Measurements from ENCODE around the gene AP4M1. TPM values are rescaled to one million over a fixed set of nuclear protein-coding genes. Genes with fewer than 3 reads are reported as not detected.

Gene AP4M1, protein sequence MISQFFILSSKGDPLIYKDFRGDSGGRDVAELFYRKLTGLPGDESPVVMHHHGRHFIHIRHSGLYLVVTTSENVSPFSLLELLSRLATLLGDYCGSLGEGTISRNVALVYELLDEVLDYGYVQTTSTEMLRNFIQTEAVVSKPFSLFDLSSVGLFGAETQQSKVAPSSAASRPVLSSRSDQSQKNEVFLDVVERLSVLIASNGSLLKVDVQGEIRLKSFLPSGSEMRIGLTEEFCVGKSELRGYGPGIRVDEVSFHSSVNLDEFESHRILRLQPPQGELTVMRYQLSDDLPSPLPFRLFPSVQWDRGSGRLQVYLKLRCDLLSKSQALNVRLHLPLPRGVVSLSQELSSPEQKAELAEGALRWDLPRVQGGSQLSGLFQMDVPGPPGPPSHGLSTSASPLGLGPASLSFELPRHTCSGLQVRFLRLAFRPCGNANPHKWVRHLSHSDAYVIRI
- total RNA-seq = 10 to 100 TPM; 18.0 to 30.9 (median 23.9) TPM
- long read RNA-seq, donor 1, transcript AP4M1-201 (15 exons, 1,817 nt) = major isoform, 29 of 57 reads
- long read RNA-seq, donor 1, partial matches to known transcripts = 4 of 57 reads
- long read RNA-seq, donor 1, other reads (novel, unspliced or antisense) = 22 of 57 reads
- long read RNA-seq, donor 2, transcript AP4M1-201 (15 exons, 1,817 nt) = major isoform, 14 of 19 reads
- long read RNA-seq, donor 2, partial matches to known transcripts = 0 of 19 reads
- long read RNA-seq, donor 2, other reads (novel, unspliced or antisense) = 5 of 19 reads

DNA sequence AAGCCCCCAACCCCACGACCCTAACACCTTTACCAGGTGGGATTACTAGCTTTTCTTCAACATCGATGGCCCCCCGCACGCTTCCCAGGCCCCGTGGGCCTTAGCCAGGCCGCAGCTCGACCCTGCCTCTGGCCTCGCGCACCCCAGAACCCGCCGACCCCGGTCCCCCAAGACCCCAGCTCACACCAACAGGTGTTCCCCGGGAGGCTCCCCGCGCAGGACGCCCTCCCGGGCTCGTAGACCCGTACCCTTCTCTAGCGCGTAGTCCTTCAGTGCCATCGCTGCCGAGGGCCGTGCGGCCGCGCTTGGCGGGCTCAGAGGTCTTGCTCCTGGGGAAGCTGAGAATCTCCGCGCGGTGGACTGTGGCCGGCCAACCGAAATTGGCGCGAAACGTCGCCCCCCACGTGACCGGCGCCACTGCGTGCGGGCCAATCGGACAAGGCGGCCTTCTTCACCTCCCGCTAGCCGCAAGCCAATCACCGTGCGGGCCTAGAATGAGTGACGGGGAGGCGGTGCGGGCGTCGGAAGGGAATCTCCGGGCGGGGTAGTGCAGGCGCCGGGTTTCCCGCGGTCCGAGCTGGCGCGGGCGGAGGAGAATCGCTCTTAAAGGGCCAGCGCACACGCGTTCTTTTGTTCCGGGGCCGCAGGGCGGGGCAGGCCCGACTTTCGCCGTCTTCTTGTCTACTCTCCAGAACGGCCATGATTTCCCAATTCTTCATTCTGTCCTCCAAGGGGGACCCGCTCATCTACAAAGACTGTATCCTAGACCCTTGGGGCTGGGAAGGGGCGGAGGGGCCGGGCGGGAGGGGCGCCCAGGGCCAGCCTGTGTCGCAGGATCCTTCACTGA lies at the start of gene AP4M1, which contains the start of gene MCM7:
AP4M1 (plus strand) TSS at position 628 of the 847 bp plus-strand sequence; CDS start at position 700, 72 bp downstream.
MCM7 (minus strand) TSS at position 382 of the 847 bp plus-strand sequence; CDS start at position 279, 103 bp downstream.
- intact Hi-C loops (cut with DNase I, micrococcal nuclease) = no loop called here
- TF ChIP-seq, protein P1, sequence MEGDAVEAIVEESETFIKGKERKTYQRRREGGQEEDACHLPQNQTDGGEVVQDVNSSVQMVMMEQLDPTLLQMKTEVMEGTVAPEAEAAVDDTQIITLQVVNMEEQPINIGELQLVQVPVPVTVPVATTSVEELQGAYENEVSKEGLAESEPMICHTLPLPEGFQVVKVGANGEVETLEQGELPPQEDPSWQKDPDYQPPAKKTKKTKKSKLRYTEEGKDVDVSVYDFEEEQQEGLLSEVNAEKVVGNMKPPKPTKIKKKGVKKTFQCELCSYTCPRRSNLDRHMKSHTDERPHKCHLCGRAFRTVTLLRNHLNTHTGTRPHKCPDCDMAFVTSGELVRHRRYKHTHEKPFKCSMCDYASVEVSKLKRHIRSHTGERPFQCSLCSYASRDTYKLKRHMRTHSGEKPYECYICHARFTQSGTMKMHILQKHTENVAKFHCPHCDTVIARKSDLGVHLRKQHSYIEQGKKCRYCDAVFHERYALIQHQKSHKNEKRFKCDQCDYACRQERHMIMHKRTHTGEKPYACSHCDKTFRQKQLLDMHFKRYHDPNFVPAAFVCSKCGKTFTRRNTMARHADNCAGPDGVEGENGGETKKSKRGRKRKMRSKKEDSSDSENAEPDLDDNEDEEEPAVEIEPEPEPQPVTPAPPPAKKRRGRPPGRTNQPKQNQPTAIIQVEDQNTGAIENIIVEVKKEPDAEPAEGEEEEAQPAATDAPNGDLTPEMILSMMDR (IDR thresholded peaks at IDR 0.05) = no peak
- peaks cover 5% of the 10 kb centered on the region for H3K36me3 ChIP-seq (ENCODE audit: low read depth)

DNA sequence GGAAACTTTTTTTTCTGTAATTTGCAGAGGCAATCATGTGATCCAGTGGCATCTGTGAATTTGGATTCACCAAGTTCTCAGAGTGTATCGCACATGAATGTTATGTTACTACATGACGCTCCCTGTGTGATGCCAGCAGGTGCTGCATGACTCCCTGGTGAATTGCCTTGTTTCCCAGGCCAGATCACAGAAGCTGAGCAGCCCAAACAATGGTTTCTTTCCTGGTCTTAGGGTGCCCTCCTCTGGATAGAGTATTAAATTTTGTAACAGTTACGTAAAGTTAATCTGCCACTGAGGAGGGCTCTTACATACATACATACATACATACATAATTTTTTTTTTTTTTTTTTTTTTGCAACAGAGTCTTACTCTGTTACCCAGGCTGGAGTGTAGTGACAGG lies 48.2 kb upstream of the AP4M1 start:
- peaks cover 17% of the 10 kb centered on the region for H3K4me1 ChIP-seq (ENCODE audit: low read depth)
- H3K9me3 ChIP-seq = no peaks in the 10 kb centered on the region
- intact Hi-C loops (cut with DNase I, micrococcal nuclease) = loop anchor here (5.0 to 10.0 kb wide), 2 partner anchors 58 to 61 kb away; no protein-coding TSS in a partner anchor
- DNase-seq (peak in 1 of 3 donors; percentile 64), ATAC-seq (peak; percentile 78)
- H3K36me3 ChIP-seq (ENCODE audit: low read depth) = no peaks in the 10 kb centered on the region
- TF ChIP-seq, protein P1 (IDR thresholded peaks at IDR 0.05) = no peak
- no peak overlapping the region for H3K4me3 ChIP-seq

More for the DNA sequence above, at the start of gene AP4M1, which contains the start of gene MCM7:
- ATAC-seq = peak; percentile 91
- Histone ChIP-seq H3K9me3 (no peaks in the 10 kb centered on the region), H3K4me1 (ENCODE audit: low read depth) (peaks cover 9% of the 10 kb centered on the region), H3K4me3 (peak within 1 kb of the TSS; percentile 87)
- DNase-seq = peak; percentile 97 to 99 (median 99)

DNA sequence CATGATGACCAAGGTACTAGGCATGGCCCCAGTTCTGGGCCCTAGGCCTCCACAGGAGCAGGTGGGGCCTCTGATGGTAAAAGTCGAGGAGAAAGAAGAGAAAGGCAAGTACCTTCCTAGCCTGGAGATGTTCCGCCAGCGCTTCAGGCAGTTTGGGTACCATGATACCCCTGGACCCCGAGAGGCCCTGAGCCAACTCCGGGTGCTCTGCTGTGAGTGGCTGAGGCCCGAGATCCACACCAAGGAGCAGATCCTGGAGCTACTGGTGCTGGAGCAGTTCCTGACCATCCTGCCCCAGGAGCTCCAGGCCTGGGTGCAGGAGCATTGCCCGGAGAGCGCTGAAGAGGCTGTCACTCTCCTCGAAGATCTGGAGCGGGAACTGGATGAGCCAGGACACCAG lies 44.4 kb upstream of the AP4M1 start:
- TF ChIP-seq, protein P1 (IDR thresholded peaks at IDR 0.05) = no peak
- Histone ChIP-seq H3K4me3 (no peak overlapping the region), H3K4me1 (ENCODE audit: low read depth) (peaks cover 5% of the 10 kb centered on the region), H3K36me3 (ENCODE audit: low read depth) (no peaks in the 10 kb centered on the region), H3K9me3 (no peaks in the 10 kb centered on the region)
- DNase-seq = no peak
- intact Hi-C loops (cut with DNase I, micrococcal nuclease) = loop anchor here in 1 of 2 donors (10.0 kb wide), 1 partner anchor 62 kb away; no protein-coding TSS in a partner anchor
- ATAC-seq = no peak

DNA sequence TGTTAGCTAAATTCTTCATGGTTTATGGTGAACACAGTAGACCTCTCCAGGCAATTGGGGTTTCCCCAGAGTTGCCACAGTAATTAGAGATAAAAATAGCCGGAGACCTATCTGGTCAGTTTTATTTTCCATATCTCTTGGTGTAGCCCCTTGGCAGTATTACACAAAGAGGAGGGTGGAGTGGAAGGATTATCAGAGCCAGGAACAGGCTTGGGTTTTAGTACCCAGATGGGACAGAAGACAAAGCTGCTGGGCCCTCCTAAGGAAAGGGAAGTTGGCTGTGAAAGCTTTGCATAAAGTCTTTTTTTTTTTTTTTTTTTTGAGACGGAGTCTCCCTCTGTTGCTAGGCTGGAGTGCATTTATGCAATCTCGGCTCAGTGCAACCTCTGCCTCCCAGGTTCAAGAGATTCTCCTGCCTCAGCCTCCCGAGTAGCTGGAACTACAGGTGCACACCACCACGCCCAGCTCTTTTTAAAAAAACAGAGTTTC lies 42.1 kb upstream of the AP4M1 start:
- Histone ChIP-seq H3K4me1 (ENCODE audit: low read depth) (no peaks in the 10 kb centered on the region), H3K4me3 (no peak overlapping the region), H3K36me3 (ENCODE audit: low read depth) (no peaks in the 10 kb centered on the region), H3K9me3 (no peaks in the 10 kb centered on the region)
- TF ChIP-seq, protein P1 (IDR thresholded peaks at IDR 0.05) = no peak
- ATAC-seq = no peak
- no peak for DNase-seq
- intact Hi-C loops (cut with DNase I, micrococcal nuclease) = loop anchor here in 1 of 2 donors (10.0 kb wide), 1 partner anchor 64 kb away; no protein-coding TSS in a partner anchor

Data from mucosa of descending colon (tissue), 3 donors.